Mesenchymal stem cell (in vitro differentiated cells and primary cell): ENCODE data around the gene CXXC5.
A peak's percentile ranks its signal among the peaks of the same experiment; 100 is the strongest.

Experiments
- DNase-seq: peaks from one replicate; pipeline ENCODE4 v3.0.0-alpha.2; 2013
- H2AFZ ChIP-seq: one replicate; pipeline ENCODE4 v1.6.1; 2013; ENCODE audit warnings: low read depth, mild to moderate bottlenecking, control low read depth, inconsistent platforms, low read length, moderate library complexity
- H2AK5ac ChIP-seq: 2 replicates; pipeline ENCODE4 v1.6.1; 2013; ENCODE audit warnings: low read length, moderate library complexity, mild to moderate bottlenecking, inconsistent platforms; ENCODE audit not compliant: severe bottlenecking
- H2BK120ac ChIP-seq: one replicate; pipeline ENCODE4 v1.6.1; 2013; ENCODE audit warnings: low read depth, mild to moderate bottlenecking, inconsistent platforms, low read length, moderate library complexity
- H2BK12ac ChIP-seq, 2 experiments: one replicate each; pipeline ENCODE4 v1.6.1; 2013; ENCODE audit warnings: inconsistent platforms in 2 of 2, low read length in 2 of 2, mild to moderate bottlenecking in 2 of 2, moderate library complexity in 2 of 2, control low read depth in 1 of 2
- H2BK15ac ChIP-seq: one replicate; pipeline ENCODE4 v1.6.1; 2013; ENCODE audit warnings: mild to moderate bottlenecking, low read depth, inconsistent platforms; ENCODE audit not compliant: poor library complexity, severe bottlenecking
- H2BK5ac ChIP-seq: 2 replicates; pipeline ENCODE4 v1.6.1; 2013; ENCODE audit warnings: low read depth, mild to moderate bottlenecking, low read length, control low read depth, inconsistent platforms; ENCODE audit not compliant: poor library complexity, severe bottlenecking
- H3K14ac ChIP-seq, 2 experiments: one replicate each; pipeline ENCODE4 v1.6.1; 2013; ENCODE audit warnings: inconsistent platforms in 2 of 2, low read length in 2 of 2, control low read depth in 1 of 2, mild to moderate bottlenecking in 1 of 2, moderate library complexity in 1 of 2
- H3K18ac ChIP-seq, 2 experiments: one replicate each; pipeline ENCODE4 v1.6.1; 2013; ENCODE audit warnings: inconsistent platforms in 2 of 2, low read length in 2 of 2, control low read depth in 1 of 2, low read depth in 1 of 2, mild to moderate bottlenecking in 1 of 2
- H3K23ac ChIP-seq, 2 experiments: one replicate each; pipeline ENCODE4 v1.6.1; 2013; ENCODE audit warnings: inconsistent platforms in 2 of 2, low read length in 2 of 2, mild to moderate bottlenecking in 2 of 2, moderate library complexity in 2 of 2, control low read depth in 1 of 2
- H3K27ac ChIP-seq: 2 replicates; pipeline ENCODE4 v1.5.1; 2013; ENCODE audit warnings: mild to moderate bottlenecking, moderate library complexity, low read length, control low read depth, inconsistent platforms; ENCODE audit not compliant: poor library complexity, severe bottlenecking
- H3K27me3 ChIP-seq, 2 experiments: 2 replicates each; pipeline versions ENCODE4 v1.6.1 to v1.7.0; 2013; ENCODE audit warnings: low read length in 2 of 2, mild to moderate bottlenecking in 2 of 2, moderate library complexity in 2 of 2, control low read depth in 1 of 2, inconsistent platforms in 1 of 2; ENCODE audit not compliant: control insufficient read depth in 1 of 2, insufficient read depth in 1 of 2
- H3K36me3 ChIP-seq, 2 experiments: 2 replicates each; pipeline versions ENCODE4 v1.6.1 to v1.7.0; 2013; ENCODE audit warnings: low read length in 2 of 2, control low read depth in 1 of 2, inconsistent platforms in 1 of 2, low read depth in 1 of 2, mild to moderate bottlenecking in 1 of 2; ENCODE audit not compliant: insufficient read depth in 2 of 2, control insufficient read depth in 1 of 2
- H3K4ac ChIP-seq, 2 experiments: one replicate each; pipeline ENCODE4 v1.6.1; 2013; ENCODE audit warnings: inconsistent platforms in 2 of 2, low read length in 2 of 2, mild to moderate bottlenecking in 2 of 2, moderate library complexity in 2 of 2, control low read depth in 1 of 2, low read depth in 1 of 2
- H3K4me1 ChIP-seq: 2 replicates; pipeline ENCODE4 v1.6.1; 2013; ENCODE audit warnings: low read depth, low read length, control low read depth; ENCODE audit not compliant: control insufficient read depth, insufficient read depth
- H3K4me2 ChIP-seq: 2 replicates; pipeline ENCODE4 v1.6.1; 2013; ENCODE audit warnings: low read length, mild to moderate bottlenecking, inconsistent platforms; ENCODE audit not compliant: poor library complexity, severe bottlenecking
- H3K4me3 ChIP-seq, 2 experiments: 2 replicates each; pipeline versions ENCODE4 v1.5.1 to v1.7.0; 2013; ENCODE audit warnings: low read length in 2 of 2, mild to moderate bottlenecking in 2 of 2, control low read depth in 1 of 2, low read depth in 1 of 2; ENCODE audit not compliant: insufficient read depth in 1 of 2
- H3K79me1 ChIP-seq: replicated peaks from 2 replicates; pipeline ENCODE4 v1.6.1; 2013; ENCODE audit warnings: mild to moderate bottlenecking, control low read depth, low read length, inconsistent platforms; ENCODE audit not compliant: poor library complexity, severe bottlenecking
- H3K9ac ChIP-seq: 2 replicates; pipeline ENCODE4 v1.7.0; 2013; ENCODE audit warnings: mild to moderate bottlenecking, low read length, moderate library complexity
- H3K9me3 ChIP-seq: 2 replicates; pipeline ENCODE4 v1.7.0; 2013; ENCODE audit warnings: mild to moderate bottlenecking, low read length; ENCODE audit not compliant: control insufficient read depth
- H4K8ac ChIP-seq: one replicate; pipeline ENCODE4 v1.6.1; 2013; ENCODE audit warnings: inconsistent platforms, mild to moderate bottlenecking, low read length, moderate library complexity
- H4K91ac ChIP-seq: one replicate; pipeline ENCODE4 v1.6.1; 2013; ENCODE audit warnings: mild to moderate bottlenecking, low read length, inconsistent platforms
- WGBS: methylation state at CpG from one replicate; pipeline ENCODE4 v1.1.7; 2013; ENCODE audit warnings: mixed read lengths; 5-methylcytosine and 5-hydroxymethylcytosine counted together

CXXC5 gene

DNA sequence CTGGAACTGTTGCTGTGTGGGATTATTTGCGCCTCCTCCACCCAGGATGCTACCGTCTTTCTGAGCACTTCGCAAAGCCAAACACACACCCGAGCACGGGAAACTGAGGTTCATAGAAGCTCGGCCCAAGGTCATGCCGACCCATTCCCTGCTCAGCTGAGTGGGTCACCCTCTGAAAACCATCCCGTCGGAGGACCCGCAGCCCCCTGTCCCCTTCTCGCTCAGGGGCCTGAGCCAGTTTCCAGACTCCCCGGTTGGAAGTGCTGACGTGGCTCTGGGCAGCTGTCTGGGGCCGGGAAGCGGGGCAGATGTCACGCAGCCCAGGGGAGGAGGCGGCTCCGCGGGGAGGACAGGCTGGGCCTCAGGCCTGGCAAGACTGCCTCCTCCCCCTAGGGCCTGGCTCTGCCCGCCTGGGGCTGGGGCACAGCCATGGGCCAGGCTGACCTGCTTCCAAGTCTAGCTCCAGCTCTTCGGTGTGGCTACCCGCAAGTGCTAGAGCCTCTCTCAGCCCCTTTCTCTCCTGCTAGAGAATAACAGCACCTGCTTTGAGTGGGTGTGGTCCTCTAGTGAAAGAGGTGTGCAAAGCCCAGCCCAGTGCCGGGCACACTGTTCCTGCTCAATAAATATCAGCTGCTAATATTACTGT, 9.9 kb upstream of the CXXC5 start:
- Histone ChIP-seq H2AFZ (peak overlapping the region; percentile 47), H3K9me3 (no peaks in the 10 kb centered on the region), H3K79me1 (peaks cover 16% of the 10 kb centered on the region), H3K4me2 (peak overlapping the region; percentile 59), H2BK5ac (peak overlapping the region; percentile 82), H2AK5ac (peak overlapping the region; percentile 93), H3K9ac (peak overlapping the region; percentile 92), H3K14ac (peak overlapping the region in 1 of 2 experiments; percentile 85), H4K91ac (peak overlapping the region; percentile 96), H3K36me3 (peaks cover 0 to 5% of the 10 kb centered on the region in 2 experiments), H3K4ac (peak overlapping the region; percentile 91 to 95), H3K4me3 (peak overlapping the region; percentile 28 to 68), H3K18ac (peak overlapping the region; percentile 94 to 95), H3K27ac (peak overlapping the region; percentile 97), H3K4me1 (peaks cover 75% of the 10 kb centered on the region), H2BK15ac (peak overlapping the region; percentile 77), H3K27me3 (no peaks in the 10 kb centered on the region), H4K8ac (peak overlapping the region; percentile 96), H3K23ac (peak overlapping the region in 1 of 2 experiments; percentile 63), H2BK12ac (peak overlapping the region in 1 of 2 experiments; percentile 85), H2BK120ac (peak overlapping the region; percentile 96)
- DNase-seq: peak; percentile 93
- WGBS: 7% methylated on average over 21 of the region's 23 CpGs

- H3K27me3 ChIP-seq: peaks cover 0 to 3% of the 10 kb centered on the region in 2 experiments
- H3K9ac ChIP-seq: peak overlapping the region; percentile 92
- peak overlapping the region; percentile 4 for H2BK120ac ChIP-seq
- H2AK5ac ChIP-seq: peak overlapping the region; percentile 21
- H3K4me2 ChIP-seq: no peak overlapping the region
- H3K9me3 ChIP-seq: no peaks in the 10 kb centered on the region
- DNase-seq: no peak
- H3K27ac ChIP-seq: peak overlapping the region; percentile 66
- H2AFZ ChIP-seq: no peak overlapping the region
- no peak overlapping the region for H3K23ac ChIP-seq
- H2BK12ac ChIP-seq: peak overlapping the region in 1 of 2 experiments; percentile 80
- no peak overlapping the region for H4K8ac ChIP-seq
- H3K4ac ChIP-seq: peak overlapping the region in 1 of 2 experiments; percentile 91
- peak overlapping the region in 1 of 2 experiments; percentile 50 for H3K14ac ChIP-seq
- no peak overlapping the region for H2BK5ac ChIP-seq
- peaks cover 0 to 5% of the 10 kb centered on the region in 2 experiments for H3K36me3 ChIP-seq
- H3K18ac ChIP-seq: peak overlapping the region; percentile 40 to 95
- H3K4me1 ChIP-seq: peaks cover 78% of the 10 kb centered on the region
- peaks cover 14% of the 10 kb centered on the region for H3K79me1 ChIP-seq
- 70% methylated on average over 12 of the region's 12 CpGs for WGBS
- H3K4me3 ChIP-seq: no peak overlapping the region
- H2BK15ac ChIP-seq: no peak overlapping the region
- H4K91ac ChIP-seq: peak overlapping the region; percentile 8
Observed at GRCh38 chr5:139638736-139639618, 9.2 kb upstream of the CXXC5 start.

- Histone ChIP-seq H4K8ac (no peak overlapping the region), H2AK5ac (peak overlapping the region; percentile 83), H3K9me3 (no peaks in the 10 kb centered on the region), H3K4me3 (no peak overlapping the region), H3K79me1 (peaks cover 17% of the 10 kb centered on the region), H3K36me3 (peaks cover 0 to 5% of the 10 kb centered on the region in 2 experiments), H3K4me1 (peaks cover 79% of the 10 kb centered on the region), H2BK15ac (peak overlapping the region; percentile 52), H2BK120ac (peak overlapping the region; percentile 4), H4K91ac (peak overlapping the region; percentile 84), H3K27me3 (peaks cover 0 to 3% of the 10 kb centered on the region in 2 experiments), H3K23ac (no peak overlapping the region), H3K4me2 (no peak overlapping the region), H3K4ac (no peak overlapping the region), H2BK5ac (no peak overlapping the region), H3K9ac (no peak overlapping the region), H3K18ac (no peak overlapping the region), H3K27ac (peak overlapping the region; percentile 66), H3K14ac (peak overlapping the region in 1 of 2 experiments; percentile 61), H2AFZ (no peak overlapping the region), H2BK12ac (peak overlapping the region; percentile 72 to 89)
- WGBS: 85% methylated on average over 10 of the region's 11 CpGs
- DNase-seq: no peak
Observed at GRCh38 chr5:139639619-139640380, 8.3 kb upstream of the CXXC5 start.
